ENCODE data around the gene CALN1. TPM values are rescaled to one million over a fixed set of nuclear protein-coding genes. Genes with fewer than 3 reads are reported as not detected.

Gene CALN1
- polyA plus RNA-seq, 3 donors = under 0.01 TPM; not detected in 2

DNA sequence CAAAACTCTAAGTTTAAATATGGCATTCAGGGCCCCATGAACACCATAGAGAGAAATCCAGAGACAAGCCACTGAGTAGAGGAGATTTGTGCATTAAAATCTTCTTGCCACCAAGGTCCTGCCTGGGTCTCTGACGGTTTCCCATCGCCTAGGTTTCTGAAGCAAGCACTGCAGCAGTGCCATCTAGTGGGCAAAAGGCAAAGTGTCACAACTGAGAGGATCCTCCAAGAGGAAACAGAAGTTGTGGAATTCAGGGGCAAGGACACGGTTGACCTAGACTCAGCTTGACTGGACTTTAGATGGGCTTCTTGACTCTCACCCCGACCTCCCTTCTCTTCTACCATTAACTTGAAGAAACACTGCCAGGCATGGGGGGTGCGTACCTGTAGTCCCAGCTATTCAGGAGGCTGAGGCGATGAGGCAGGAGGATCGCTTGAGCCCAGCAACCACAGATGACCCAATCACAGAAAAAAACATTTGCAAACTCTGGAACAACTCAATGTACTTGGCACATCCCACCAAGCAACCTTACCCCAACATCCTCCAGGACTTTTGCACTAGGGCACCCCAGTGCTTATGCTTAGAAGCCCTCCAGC, 676.1 kb downstream of the CALN1 start:
- peak; percentile 18 to 33 (median 24) for DNase-seq
- no peak overlapping the region for H3K4me3 Mint-ChIP-seq
- Histone ChIP-seq H4K20me1 (ENCODE audit: insufficient read depth, low read length) (no peaks in the 10 kb centered on the region), H3K27ac (ENCODE audit: low read depth in 1 of 2, low read length in 2 of 2) (no peak overlapping the region), H3K9ac (ENCODE audit: insufficient read depth, low read length, poor library complexity, severe bottlenecking) (no peak overlapping the region), H3K36me3 (replicated peaks in 1 of 2; ENCODE audit: control insufficient read depth in 1 of 2, insufficient read depth in 2 of 2, low read length in 2 of 2) (no peaks in the 10 kb centered on the region), H3K4me1 (ENCODE audit: control insufficient read depth in 1 of 2, insufficient read depth in 2 of 2, low read length in 2 of 2) (no peaks in the 10 kb centered on the region), H2AFZ (ENCODE audit: insufficient read depth, low read depth, low read length, poor library complexity, severe bottlenecking) (no peak overlapping the region), H3K9me3 (replicated peaks in 1 of 2; ENCODE audit: control insufficient read depth in 1 of 2, insufficient read depth in 1 of 2, low read length in 2 of 2) (no peaks in the 10 kb centered on the region), H3K27me3 (ENCODE audit: control insufficient read depth in 2 of 2, insufficient read depth in 2 of 2, low read length in 2 of 2) (no peaks in the 10 kb centered on the region), H3K79me2 (ENCODE audit: insufficient read depth, low read length) (no peaks in the 10 kb centered on the region), H3K4me2 (replicated peaks; ENCODE audit: extremely low read depth, low read length, poor library complexity, severe bottlenecking) (no peak overlapping the region), H3K4me3 (replicated peaks in 1 of 3; ENCODE audit: low read depth in 2 of 3, low read length in 3 of 3) (no peak overlapping the region)
- 46% methylated on average over 6 of the region's 7 CpGs for WGBS (ENCODE audit: insufficient coverage)
- TF ChIP-seq, protein P1, sequence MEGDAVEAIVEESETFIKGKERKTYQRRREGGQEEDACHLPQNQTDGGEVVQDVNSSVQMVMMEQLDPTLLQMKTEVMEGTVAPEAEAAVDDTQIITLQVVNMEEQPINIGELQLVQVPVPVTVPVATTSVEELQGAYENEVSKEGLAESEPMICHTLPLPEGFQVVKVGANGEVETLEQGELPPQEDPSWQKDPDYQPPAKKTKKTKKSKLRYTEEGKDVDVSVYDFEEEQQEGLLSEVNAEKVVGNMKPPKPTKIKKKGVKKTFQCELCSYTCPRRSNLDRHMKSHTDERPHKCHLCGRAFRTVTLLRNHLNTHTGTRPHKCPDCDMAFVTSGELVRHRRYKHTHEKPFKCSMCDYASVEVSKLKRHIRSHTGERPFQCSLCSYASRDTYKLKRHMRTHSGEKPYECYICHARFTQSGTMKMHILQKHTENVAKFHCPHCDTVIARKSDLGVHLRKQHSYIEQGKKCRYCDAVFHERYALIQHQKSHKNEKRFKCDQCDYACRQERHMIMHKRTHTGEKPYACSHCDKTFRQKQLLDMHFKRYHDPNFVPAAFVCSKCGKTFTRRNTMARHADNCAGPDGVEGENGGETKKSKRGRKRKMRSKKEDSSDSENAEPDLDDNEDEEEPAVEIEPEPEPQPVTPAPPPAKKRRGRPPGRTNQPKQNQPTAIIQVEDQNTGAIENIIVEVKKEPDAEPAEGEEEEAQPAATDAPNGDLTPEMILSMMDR (IDR thresholded peaks at IDR 0.05) = peak; percentile 87
- no peaks in the 10 kb centered on the region for H3K36me3 Mint-ChIP-seq
- peaks cover 0 to 2% (median 0%) of the 10 kb centered on the region in 7 donors for H3K9me3 Mint-ChIP-seq
- H3K4me1 Mint-ChIP-seq = no peaks in the 10 kb centered on the region
- intact Hi-C loops (cut with micrococcal nuclease) = loop anchor here in 1 of 2 donors (10.0 kb wide), 1 partner anchor 881 kb away; no protein-coding TSS in a partner anchor
- no peak overlapping the region for H3K27ac Mint-ChIP-seq
- H3K27me3 Mint-ChIP-seq (ENCODE audit: low read depth in 3 of 3) = peaks cover 2 to 9% (median 7%) of the 10 kb centered on the region in 3 donors

DNA sequence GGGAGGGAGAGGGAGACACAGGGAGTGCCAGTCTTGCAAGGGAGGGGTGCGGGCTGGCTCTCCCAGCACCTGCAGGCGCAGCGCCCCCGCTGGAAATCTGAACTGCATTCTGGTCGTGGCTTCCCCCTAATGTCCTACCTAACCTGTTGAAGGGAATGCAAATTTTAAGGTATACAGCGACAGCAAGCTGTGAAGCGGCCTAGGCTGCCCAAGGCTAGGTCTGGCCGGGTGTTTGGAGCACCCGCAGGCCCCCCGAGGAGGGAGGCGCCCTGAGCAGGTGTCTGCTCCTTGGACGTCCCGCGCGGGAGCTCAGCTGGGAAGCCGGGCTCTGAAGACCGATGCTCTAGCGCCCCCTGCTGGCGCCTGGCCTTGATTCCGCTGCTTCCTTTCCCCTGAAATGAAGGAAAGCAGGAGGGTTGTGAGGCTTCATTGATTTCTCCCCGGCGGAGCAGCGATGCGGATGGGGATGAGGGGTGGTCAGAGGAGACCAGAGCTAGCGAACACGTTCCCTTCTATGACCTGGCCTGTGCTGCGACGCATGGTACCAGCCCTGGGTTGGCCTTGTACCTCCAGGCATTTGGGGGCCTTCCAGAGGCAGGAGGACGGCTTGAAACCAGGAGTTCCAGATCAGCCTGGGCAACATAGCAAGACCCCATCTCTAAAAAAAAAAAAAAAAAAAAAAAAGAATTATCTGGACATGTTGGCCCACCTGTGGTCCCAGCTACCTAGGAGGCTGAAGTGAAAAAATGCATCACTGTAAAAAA, 678.8 kb downstream of the CALN1 start:
- 0% methylated on average over 17 of the region's 29 CpGs for WGBS (ENCODE audit: insufficient coverage)
- H3K27me3 ChIP-seq (ENCODE audit: control insufficient read depth in 2 of 2, insufficient read depth in 2 of 2, low read length in 2 of 2) = no peaks in the 10 kb centered on the region
- H3K36me3 ChIP-seq (replicated peaks in 1 of 2; ENCODE audit: control insufficient read depth in 1 of 2, insufficient read depth in 2 of 2, low read length in 2 of 2) = no peaks in the 10 kb centered on the region
- H3K4me1 Mint-ChIP-seq = no peaks in the 10 kb centered on the region
- no peak overlapping the region for H3K27ac ChIP-seq (ENCODE audit: low read depth in 1 of 2, low read length in 2 of 2)
- H4K20me1 ChIP-seq (ENCODE audit: insufficient read depth, low read length) = no peaks in the 10 kb centered on the region
- no peak overlapping the region for H3K4me3 ChIP-seq (replicated peaks in 1 of 3; ENCODE audit: low read depth in 2 of 3, low read length in 3 of 3)
- H3K36me3 Mint-ChIP-seq = no peaks in the 10 kb centered on the region
- no peak overlapping the region for H3K27ac Mint-ChIP-seq
- H3K4me2 ChIP-seq (replicated peaks; ENCODE audit: extremely low read depth, low read length, poor library complexity, severe bottlenecking) = no peak overlapping the region
- H3K4me3 Mint-ChIP-seq = no peak overlapping the region
- intact Hi-C loops (cut with micrococcal nuclease) = loop anchor here in 1 of 2 donors (10.0 kb wide), 1 partner anchor 878 kb away; no protein-coding TSS in a partner anchor
- peak; percentile 29 to 41 (median 37) for DNase-seq
- no peak overlapping the region for H3K9ac ChIP-seq (ENCODE audit: insufficient read depth, low read length, poor library complexity, severe bottlenecking)
- no peaks in the 10 kb centered on the region for H3K9me3 ChIP-seq (replicated peaks in 1 of 2; ENCODE audit: control insufficient read depth in 1 of 2, insufficient read depth in 1 of 2, low read length in 2 of 2)
- no peak overlapping the region for H2AFZ ChIP-seq (ENCODE audit: insufficient read depth, low read depth, low read length, poor library complexity, severe bottlenecking)
- H3K79me2 ChIP-seq (ENCODE audit: insufficient read depth, low read length) = no peaks in the 10 kb centered on the region
- no peaks in the 10 kb centered on the region for H3K4me1 ChIP-seq (ENCODE audit: control insufficient read depth in 1 of 2, insufficient read depth in 2 of 2, low read length in 2 of 2)
- peaks cover 2 to 10% (median 8%) of the 10 kb centered on the region in 3 donors for H3K27me3 Mint-ChIP-seq (ENCODE audit: low read depth in 3 of 3)
- TF ChIP-seq, protein P1 (IDR thresholded peaks at IDR 0.05) = peak; percentile 91
- H3K9me3 Mint-ChIP-seq = peaks cover 0 to 2% (median 0%) of the 10 kb centered on the region in 7 donors

Data from CD14-positive monocyte (primary cell).